ENCODE measurements around the gene LPGAT1. TPM values are rescaled to one million over a fixed set of nuclear protein-coding genes. Genes with fewer than 3 reads are reported as not detected.
"Not testable (repeated sequence)": the region's sequence is repeated elsewhere in the genome, so short reads cannot be mapped to it uniquely, and the experiment has no call there.

The LPGAT1 gene
- total RNA-seq, 6 experiments from 2014 or later = 32.0 to 141 (median 55.7) TPM

- 42% methylated on average over 3 of the region's 10 CpGs for WGBS (ENCODE audit: insufficient coverage, low coverage, low lambda C conversion rate, missing lambda C conversion rate)
- TF ChIP-seq CTCF (IDR thresholded peaks at IDR 0.05) (no peak), POLR2A (IDR thresholded peaks at IDR 0.05) (no peak)
- ATAC-seq = no peak
- no peaks in the 10 kb centered on the region for H3K27me3 ChIP-seq
- H3K9me3 ChIP-seq = no peaks in the 10 kb centered on the region
- no peak overlapping the region for H3K27ac ChIP-seq
- no peak for DNase-seq
- intact Hi-C loops (cut with DNase I) = no loop called here
- H3K4me1 ChIP-seq = no peaks in the 10 kb centered on the region
- no peak overlapping the region for H3K4me3 ChIP-seq
- no peaks in the 10 kb centered on the region for H3K36me3 ChIP-seq
These were observed 135.3 kb downstream of the LPGAT1 start for GRCh38 chr1:211695135-211695816.

- ATAC-seq; intact Hi-C loops (cut with DNase I); H3K9me3 ChIP-seq; H3K4me1 ChIP-seq; H3K27me3 ChIP-seq; H3K27ac ChIP-seq; H3K36me3 ChIP-seq; H3K4me3 ChIP-seq; DNase-seq: not testable (repeated sequence)
- 81% methylated on average over 3 of the region's 5 CpGs for WGBS (ENCODE audit: insufficient coverage, low coverage, low lambda C conversion rate, missing lambda C conversion rate)
These were observed 136.7 kb downstream of the LPGAT1 start for GRCh38 chr1:211693911-211694310.

Small RNA genes within 50 kb of the gene (small RNA-seq; reads per million reads assigned to genes)
- gene RF00019 = 0 reads per million in 2 experiments
- 0 to 0.39 reads per million in 2 experiments for gene RN7SL344P

Other genes starting within 250 kb of the LPGAT1 start
- gene NEK2, start 155.1 kb downstream of the LPGAT1 start, total RNA-seq = under 1 TPM in 5 of 6 experiments, not detected in 1; 0.22 to 0.80 (median 0.50) TPM
- 10 to 100 TPM in 2 of 6 experiments, 1 to 10 TPM in 4; 5.9 to 14.2 (median 9.6) TPM for gene INTS7, start 204.8 kb upstream of the LPGAT1 start, total RNA-seq
- 10 to 100 TPM in 1 of 6 experiments, 1 to 10 TPM in 2, under 1 TPM in 3; 0.07 to 12.2 (median 0.94) TPM for gene DTL, start 205.0 kb upstream of the LPGAT1 start, total RNA-seq